Fibroblast of the aortic adventitia (primary cell): ENCODE measurements around the gene FPGS. TPM values are rescaled to one million over a fixed set of nuclear protein-coding genes. Genes with fewer than 3 reads are reported as not detected.

ENCODE experiments used
- DNase-seq: peaks from one replicate; pipeline ENCODE4 v3.0.0-alpha.2; 2010; ENCODE audit warnings: low read depth
- H3K4me3 ChIP-seq: 2 replicates; pipeline ENCODE4 v1.5.1; 2011; ENCODE audit warnings: low read depth, mild to moderate bottlenecking, control low read depth, low read length, moderate library complexity
- CTCF ChIP-seq: IDR thresholded peaks from 2 replicates; pipeline ENCODE4 v1.5.1; 2011; ENCODE audit warnings: mild to moderate bottlenecking, low read length, control low read depth, inconsistent platforms; ENCODE audit not compliant: insufficient read depth
- total RNA-seq: library from RNA; depleted of rRNA; stranded (reverse); fragments of >200 nt; gene quantifications from 2 replicates; pipeline ENCODE4 v1.2.3, GENCODE V29; 2012; ENCODE audit warnings: low replicate concordance

FPGS gene
- total RNA-seq, 1 donor, result 61.5 TPM

GRCh38 chr9:127788337-127789011, 14.2 kb upstream of the FPGS start:
- no peak for TF ChIP-seq CTCF
- DNase-seq, result no peak
- H3K4me3 ChIP-seq, result no peak overlapping the region

- no peak for DNase-seq
- H3K4me3 ChIP-seq, result no peak overlapping the region
- TF ChIP-seq CTCF, result no peak
Observed at GRCh38 chr9:127789179-127789578, 13.5 kb upstream of the FPGS start.

GRCh38 chr9:127790094-127790855, 12.4 kb upstream of the FPGS start:
- H3K4me3 ChIP-seq, result no peak overlapping the region
- no peak for DNase-seq
- TF ChIP-seq CTCF, result no peak

- no peak for DNase-seq
- TF ChIP-seq CTCF, result no peak
- no peak overlapping the region for H3K4me3 ChIP-seq
Observed at GRCh38 chr9:127791085-127791484, 11.6 kb upstream of the FPGS start.

GRCh38 chr9:127792417-127793031, 10.2 kb upstream of the FPGS start:
- no peak for TF ChIP-seq CTCF
- no peak for DNase-seq
- H3K4me3 ChIP-seq, result no peak overlapping the region

- no peak overlapping the region for H3K4me3 ChIP-seq
- no peak for TF ChIP-seq CTCF
- DNase-seq, result no peak
Observed at GRCh38 chr9:127793093-127793708, 9.5 kb upstream of the FPGS start.
